Stimulated activated CD4-positive, alpha-beta T cell treated with anti-CD3 and anti-CD28 coated beads, Interleukin-4, amount 100 ng/mL, for 24 hours (primary cell): ENCODE results near the gene NAV2.

Source experiments
- DNase-seq: peaks from one replicate; pipeline ENCODE4 v3.0.0-alpha.2; 2020

The NAV2 gene

GRCh38 chr11:19712281-19713195 is at the start of gene NAV2:
NAV2 (plus strand) TSS chr11:19712837; CDS start chr11:19713696, 859 bp downstream.
- peak; percentile 73 for DNase-seq

- no peak for DNase-seq
Observed at GRCh38 chr11:19663206-19663605, 49.4 kb upstream of the NAV2 start.

- DNase-seq = no peak
Observed at GRCh38 chr11:19664886-19665548, 47.6 kb upstream of the NAV2 start.

- DNase-seq = no peak
Observed at GRCh38 chr11:19666951-19667350, 45.7 kb upstream of the NAV2 start.

GRCh38 chr11:19669511-19669910 is 43.1 kb upstream of the NAV2 start:
- no peak for DNase-seq

GRCh38 chr11:19670030-19670791 is 42.4 kb upstream of the NAV2 start:
- no peak for DNase-seq

GRCh38 chr11:19672586-19673206 is 39.9 kb upstream of the NAV2 start:
- DNase-seq = no peak

GRCh38 chr11:19673924-19674729 is 38.5 kb upstream of the NAV2 start:
- DNase-seq = no peak

- DNase-seq = no peak
Observed at GRCh38 chr11:19674836-19675235, 37.8 kb upstream of the NAV2 start.

- no peak for DNase-seq
Observed at GRCh38 chr11:19675397-19675796, 37.2 kb upstream of the NAV2 start.

- no peak for DNase-seq
Observed at GRCh38 chr11:19676475-19677380, 35.9 kb upstream of the NAV2 start.

GRCh38 chr11:19677381-19678080 is 35.1 kb upstream of the NAV2 start:
- no peak for DNase-seq

GRCh38 chr11:19679952-19680828 is 32.4 kb upstream of the NAV2 start:
- no peak for DNase-seq

- DNase-seq = no peak
Observed at GRCh38 chr11:19680829-19681368, 31.7 kb upstream of the NAV2 start.

GRCh38 chr11:19683141-19683805 is 29.4 kb upstream of the NAV2 start:
- no peak for DNase-seq

- DNase-seq = no peak
Observed at GRCh38 chr11:19683862-19684491, 28.7 kb upstream of the NAV2 start.

GRCh38 chr11:19686234-19686633 is 26.4 kb upstream of the NAV2 start:
- DNase-seq = no peak

GRCh38 chr11:19687392-19687791 is 25.2 kb upstream of the NAV2 start:
- DNase-seq = no peak
